Stimulated activated CD8-positive, alpha-beta memory T cell treated with anti-CD3 and anti-CD28 coated beads, Interleukin-15, amount 100 ng/mL, for 24 hours (primary cell): Measurements from ENCODE around the gene C1QTNF1.
A peak's percentile ranks its signal among the peaks of the same experiment; 100 is the strongest.
"Not testable (repeated sequence)": the region's sequence is repeated elsewhere in the genome, so short reads cannot be mapped to it uniquely, and the experiment has no call there.

ENCODE experiments used
- DNase-seq: peaks from one replicate; pipeline ENCODE4 v3.0.0-alpha.2; 2020; ENCODE audit warnings: low read depth

Gene C1QTNF1

GRCh38 chr17:79055197-79055596 is 31.2 kb downstream of the C1QTNF1 start:
- no peak for DNase-seq

- no peak for DNase-seq
Measured at GRCh38 chr17:79057737-79058385, 33.9 kb downstream of the C1QTNF1 start.

GRCh38 chr17:79062691-79063090 is 38.7 kb downstream of the C1QTNF1 start:
- DNase-seq = no peak

GRCh38 chr17:79064026-79064425 is 40.1 kb downstream of the C1QTNF1 start:
- DNase-seq = no peak

- no peak for DNase-seq
Measured at GRCh38 chr17:79065105-79065670, 41.2 kb downstream of the C1QTNF1 start.

GRCh38 chr17:79066963-79067362 is 43.0 kb downstream of the C1QTNF1 start:
- no peak for DNase-seq

GRCh38 chr17:79070266-79070880 is 46.4 kb downstream of the C1QTNF1 start:
- no peak for DNase-seq

GRCh38 chr17:79071161-79071740 is 47.3 kb downstream of the C1QTNF1 start:
- DNase-seq = no peak

GRCh38 chr17:79072544-79072943 is 48.6 kb downstream of the C1QTNF1 start:
- DNase-seq = no peak

GRCh38 chr17:79073016-79073705 is 49.2 kb downstream of the C1QTNF1 start:
- DNase-seq = no peak

- no peak for DNase-seq
Measured at GRCh38 chr17:79073706-79074088, 49.7 kb downstream of the C1QTNF1 start.

GRCh38 chr17:79074121-79074648 is 50.2 kb downstream of the C1QTNF1 start:
- not testable (repeated sequence) for DNase-seq

- peak; percentile 88 for DNase-seq
Measured at GRCh38 chr17:79074649-79075445, 50.9 kb downstream of the C1QTNF1 start, which contains the start of gene ENGASE. ENGASE (plus strand) TSS chr17:79074824; CDS start chr17:79074945, 121 bp downstream.

- no peak for DNase-seq
Measured at GRCh38 chr17:79075446-79075750, 51.4 kb downstream of the C1QTNF1 start.

GRCh38 chr17:79075861-79076406 is 52.0 kb downstream of the C1QTNF1 start:
- DNase-seq = no peak

GRCh38 chr17:79077587-79077986 is 53.6 kb downstream of the C1QTNF1 start:
- DNase-seq = no peak

- no peak for DNase-seq
Measured at GRCh38 chr17:79078476-79079190, 54.7 kb downstream of the C1QTNF1 start.

- no peak for DNase-seq
Measured at GRCh38 chr17:79079421-79080200, 55.6 kb downstream of the C1QTNF1 start.

GRCh38 chr17:79080349-79080748 is 56.4 kb downstream of the C1QTNF1 start:
- DNase-seq = no peak

- DNase-seq = no peak
Measured at GRCh38 chr17:79080761-79081290, 56.9 kb downstream of the C1QTNF1 start.
